HG03196 (cell line): ENCODE data around the gene FTCDNL1.

Experiments used
- ATAC-seq: cut with Tn5 transposase; IDR thresholded peaks from one replicate; pipeline ENCODE4 v1.9.1; 2021; ENCODE audit not compliant: unreplicated experiment

The FTCDNL1 gene

DNA sequence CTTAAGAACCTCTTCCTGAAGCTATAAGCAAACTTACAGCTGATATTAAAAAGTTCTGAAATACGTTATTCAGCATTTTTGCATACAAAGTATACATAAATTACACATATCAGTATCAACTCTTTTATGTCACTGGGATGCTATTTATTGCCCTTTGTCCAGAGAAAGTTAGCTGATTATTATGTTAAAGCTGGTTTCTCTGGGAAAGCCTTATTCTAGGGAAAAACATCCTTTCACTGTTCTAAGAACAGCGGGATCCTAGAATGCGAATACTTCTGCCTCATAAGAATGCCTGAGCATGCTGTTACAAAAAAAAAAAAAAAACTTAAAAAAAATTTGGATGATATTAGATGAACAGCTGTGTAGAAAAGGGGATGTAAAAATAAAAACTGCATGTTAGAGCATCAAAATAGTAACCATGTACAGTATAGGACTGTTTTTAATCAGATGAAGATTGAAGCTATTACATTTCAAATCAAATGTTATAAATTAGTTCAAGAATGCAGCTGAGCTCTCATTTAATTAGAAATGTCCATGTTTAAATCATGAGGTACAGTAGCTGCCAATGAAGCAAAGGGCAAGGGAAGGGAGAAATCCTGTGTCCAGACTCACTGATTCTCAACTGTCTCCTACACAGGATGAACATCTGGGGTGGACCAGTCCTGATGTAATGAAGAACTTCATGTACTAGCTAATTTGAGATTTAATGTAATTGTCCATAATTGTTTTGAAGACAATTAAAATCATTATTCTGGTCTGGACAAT is 8.2 kb downstream of the FTCDNL1 start:
- no peak for ATAC-seq

- ATAC-seq = no peak
Measured at GRCh38 chr2:199841409-199841808, 9.6 kb downstream of the FTCDNL1 start.

DNA sequence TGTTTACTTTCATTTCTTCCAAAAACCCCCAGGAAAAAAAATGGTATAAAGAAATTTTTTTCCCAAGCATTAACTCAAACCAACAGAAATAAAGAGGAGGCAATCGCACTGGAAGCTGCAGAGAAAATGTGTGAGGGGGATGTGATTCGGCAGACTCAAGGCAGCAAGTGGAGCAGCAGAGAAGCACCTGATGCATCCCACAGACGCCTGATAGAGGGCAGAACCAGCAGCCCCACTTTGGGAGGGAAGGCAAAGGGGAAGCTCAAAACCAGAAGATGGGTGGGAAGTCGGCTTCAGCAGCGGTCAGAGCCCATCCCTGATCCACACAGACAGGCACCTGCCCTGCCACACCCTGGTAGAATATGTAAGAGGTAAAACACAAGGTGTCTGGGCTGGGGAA is 12.6 kb downstream of the FTCDNL1 start:
- no peak for ATAC-seq

- no peak for ATAC-seq
Measured at GRCh38 chr2:199836943-199837342, 14.0 kb downstream of the FTCDNL1 start.

DNA sequence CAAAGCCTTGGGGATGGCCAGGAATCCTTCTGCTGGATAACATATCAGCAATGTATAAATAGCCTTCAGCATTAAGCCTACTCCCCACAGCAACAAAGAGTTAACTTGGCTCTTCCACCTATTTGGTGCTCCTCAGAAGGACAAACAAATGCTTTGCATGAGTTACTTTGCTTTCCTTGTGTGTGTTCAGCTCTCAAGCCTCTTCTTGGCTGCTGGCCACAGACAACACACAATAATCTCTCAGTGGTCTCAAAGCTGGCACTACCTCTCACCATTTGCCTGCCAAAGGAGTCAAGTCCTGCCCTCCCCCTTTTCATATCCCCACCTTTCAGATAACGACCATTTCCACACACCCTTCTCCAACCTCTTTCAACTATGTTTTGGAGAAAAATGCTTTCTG is 17.5 kb downstream of the FTCDNL1 start:
- no peak for ATAC-seq

DNA sequence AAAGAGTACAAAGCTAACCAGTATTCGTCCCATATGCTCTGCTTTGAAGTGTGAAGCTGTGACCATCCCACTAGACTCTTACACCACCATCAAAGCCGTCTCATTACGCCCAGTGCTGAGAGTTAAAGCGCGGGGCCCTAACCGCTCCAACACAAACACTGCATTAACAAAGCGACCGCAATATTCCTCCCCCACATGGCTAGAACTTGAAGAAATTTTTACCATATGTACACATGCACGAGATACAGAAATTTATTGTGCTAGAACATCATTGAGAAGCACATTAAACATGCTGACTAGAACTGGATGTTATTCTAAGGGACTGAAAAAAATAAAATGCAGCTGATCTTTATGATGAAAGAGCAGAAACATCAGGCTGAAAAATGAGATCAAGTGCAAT is 20.5 kb downstream of the FTCDNL1 start:
- ATAC-seq = no peak

DNA sequence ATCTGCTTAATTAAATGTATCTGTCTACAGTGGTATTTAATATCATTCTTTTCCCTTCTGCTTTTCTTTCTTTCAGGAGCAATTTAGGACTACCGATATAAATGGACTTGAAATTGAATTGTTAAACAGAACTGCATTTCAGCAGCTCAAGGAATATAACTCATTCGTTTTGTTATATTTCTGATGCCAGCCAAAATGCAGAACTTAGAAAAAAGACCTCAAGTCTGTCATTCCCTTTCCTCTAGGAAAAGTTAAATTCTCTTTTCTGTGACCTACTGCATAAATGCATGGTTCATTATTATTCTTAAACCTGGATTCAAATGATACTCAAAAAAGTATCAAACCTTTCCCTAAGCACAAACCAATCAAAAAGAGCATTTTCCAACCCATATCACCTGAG is 21.4 kb downstream of the FTCDNL1 start:
- ATAC-seq = no peak

- ATAC-seq = no peak
Measured at GRCh38 chr2:199819746-199820145, 31.2 kb downstream of the FTCDNL1 start.

- ATAC-seq = no peak
Measured at GRCh38 chr2:199818754-199819153, 32.2 kb downstream of the FTCDNL1 start.

- no peak for ATAC-seq
Measured at GRCh38 chr2:199818026-199818425, 33.0 kb downstream of the FTCDNL1 start.

- ATAC-seq = no peak
Measured at GRCh38 chr2:199814817-199815211, 36.2 kb downstream of the FTCDNL1 start.

DNA sequence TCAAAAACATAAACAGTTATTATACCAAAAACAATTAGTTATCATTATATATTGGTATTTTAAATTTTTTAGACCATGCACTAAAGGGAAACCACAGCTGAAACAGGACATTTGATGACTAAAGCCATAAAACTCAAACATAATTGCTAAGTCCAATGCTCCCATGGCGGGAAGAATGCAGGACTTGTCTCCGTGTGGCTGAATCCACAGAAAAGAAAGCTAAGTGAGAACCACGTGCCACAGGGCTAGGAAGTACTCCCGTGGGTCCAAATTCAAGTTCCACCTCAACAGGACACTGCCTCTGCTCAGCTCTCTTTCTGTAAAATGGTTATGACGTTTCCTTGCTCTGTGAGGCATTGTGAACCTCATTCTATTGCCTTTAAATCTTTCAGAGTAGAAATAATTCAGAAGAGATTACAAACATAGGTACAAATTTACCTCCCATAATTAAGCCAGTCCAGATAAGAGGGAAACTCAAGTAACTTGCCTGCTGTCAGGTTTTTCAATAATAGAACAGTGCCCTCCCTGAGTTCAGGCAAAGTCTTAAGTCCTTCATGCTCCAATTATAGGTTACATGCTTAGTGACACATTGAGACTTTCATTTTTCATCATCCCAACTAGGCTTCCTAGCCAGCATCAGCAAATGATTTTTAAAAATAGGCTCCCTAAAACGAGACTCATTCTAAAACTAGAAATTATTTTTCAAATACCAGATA is 36.7 kb downstream of the FTCDNL1 start:
- no peak for ATAC-seq

DNA sequence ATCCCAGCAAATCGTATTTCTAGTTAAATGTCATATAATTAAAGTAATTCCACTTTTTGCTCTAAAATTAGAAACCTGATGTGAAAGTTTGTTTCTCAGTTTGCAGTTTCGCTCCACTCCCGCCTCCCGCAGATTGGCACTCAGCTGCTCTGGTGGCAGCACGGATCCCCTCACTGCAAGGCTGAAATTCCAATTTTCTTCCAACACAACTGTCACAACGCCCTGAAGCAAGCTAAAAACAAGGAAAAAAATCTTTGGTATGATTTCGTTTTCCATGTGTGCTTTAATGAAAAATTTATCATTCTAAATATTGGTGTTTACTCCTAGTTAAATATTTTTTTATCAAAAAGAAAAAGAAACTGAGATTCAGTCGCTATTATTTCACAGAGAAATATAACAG is 38.5 kb downstream of the FTCDNL1 start:
- no peak for ATAC-seq

DNA sequence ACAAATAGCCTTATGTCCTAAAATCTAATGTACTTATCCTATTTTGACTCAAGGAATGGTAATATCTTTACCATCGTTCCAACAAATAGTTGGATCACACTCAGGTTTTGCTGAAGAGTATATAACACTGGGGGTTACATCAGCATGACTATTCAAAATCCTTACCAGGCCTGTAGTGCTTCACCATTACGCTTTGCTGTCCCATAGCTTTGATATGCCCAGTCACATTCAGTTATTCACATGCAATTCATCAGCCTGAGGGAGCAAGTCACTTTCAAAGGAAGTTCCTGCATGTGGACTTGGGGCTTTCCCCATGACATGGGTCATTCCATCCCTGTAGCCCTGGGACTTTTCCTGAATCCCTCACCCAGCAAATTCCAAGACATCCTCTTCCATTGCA is 39.6 kb downstream of the FTCDNL1 start:
- ATAC-seq = no peak

- no peak for ATAC-seq
Measured at GRCh38 chr2:199810422-199811171, 40.4 kb downstream of the FTCDNL1 start.

GRCh38 chr2:199807966-199808365 is 43.0 kb downstream of the FTCDNL1 start:
- ATAC-seq = no peak

GRCh38 chr2:199806179-199806578 is 44.8 kb downstream of the FTCDNL1 start:
- no peak for ATAC-seq

DNA sequence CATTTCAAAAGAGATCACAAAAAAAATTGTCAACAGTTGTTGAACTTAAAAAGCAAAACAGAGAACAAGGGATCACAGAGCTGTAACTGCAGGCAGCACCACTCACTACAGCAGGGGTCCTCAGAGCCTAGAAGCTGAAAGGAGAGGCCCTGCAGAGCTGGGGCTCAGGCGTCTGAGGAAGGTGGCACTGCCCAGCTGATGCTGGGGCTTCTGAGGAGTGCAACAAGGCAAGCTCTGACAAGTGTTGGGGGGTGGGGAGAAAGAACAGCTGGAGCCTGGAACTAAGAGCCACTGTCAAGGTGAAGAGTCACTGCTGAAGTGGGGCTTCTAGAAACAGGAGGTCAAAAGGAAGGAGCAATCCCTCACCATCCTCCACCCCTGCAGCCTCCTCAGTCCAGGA is 46.2 kb downstream of the FTCDNL1 start:
- ATAC-seq = no peak

DNA sequence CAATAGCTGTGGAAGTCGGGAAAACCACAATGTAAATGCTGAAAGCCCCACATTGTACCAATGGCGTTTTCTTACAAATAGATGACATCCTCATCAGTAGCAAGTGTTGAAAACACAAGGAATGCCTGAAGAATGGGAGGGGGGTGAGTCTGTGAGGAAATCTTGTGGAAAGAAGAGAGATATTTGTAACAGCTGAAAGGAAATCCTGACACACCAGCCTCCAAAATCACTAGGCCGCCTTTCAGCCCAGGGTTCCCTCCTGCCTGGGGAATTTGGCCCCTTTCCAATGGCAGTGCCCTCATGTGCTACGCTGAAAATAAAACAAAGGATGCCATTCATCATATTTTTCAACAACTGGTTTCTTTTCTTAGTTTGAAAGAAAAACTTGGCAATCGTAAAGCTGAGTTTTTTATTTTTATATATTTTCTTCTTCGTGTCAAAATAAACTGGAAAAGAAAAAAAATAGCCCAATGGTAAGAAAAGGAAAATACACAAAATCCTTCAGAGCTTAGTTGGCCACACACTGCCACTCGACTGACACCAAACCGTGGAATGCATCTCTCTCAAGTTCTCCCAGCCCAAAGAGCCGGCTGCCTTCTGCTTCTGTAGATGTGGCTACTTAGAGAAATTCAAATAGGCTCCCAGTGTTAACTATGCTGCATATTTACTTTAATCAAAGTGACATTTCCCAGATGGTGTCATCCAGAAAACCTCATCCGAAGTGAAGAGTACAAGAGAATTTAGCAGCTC is 52.0 kb downstream of the FTCDNL1 start:
- ATAC-seq = no peak

GRCh38 chr2:199797431-199798403 is 53.3 kb downstream of the FTCDNL1 start:
- no peak for ATAC-seq
